ENCODE results near the gene CAMTA1. TPM values are rescaled to one million over a fixed set of nuclear protein-coding genes. Genes with fewer than 3 reads are reported as not detected.
A peak's percentile ranks its signal among the peaks of the same experiment; 100 is the strongest.

The CAMTA1 gene
- polyA plus RNA-seq, 1 donor (not counting 4 experiments of a cell fraction or from before 2014, with no cell fraction given), result 51.4 TPM

GRCh38 chr1:7003676-7004075, 218.4 kb downstream of the CAMTA1 start:
- Histone ChIP-seq H4K20me1 (ENCODE audit: control insufficient read depth, extremely low read depth, insufficient read depth, low read length) (no peaks in the 10 kb centered on the region), H3K36me3 (ENCODE audit: control insufficient read depth in 2 of 2, extremely low read depth in 1 of 2, insufficient read depth in 2 of 2, low read length in 2 of 2) (no peaks in the 10 kb centered on the region), H3K4me1 (ENCODE audit: control insufficient read depth, extremely low read depth, insufficient read depth, low read length) (peaks cover 5% of the 10 kb centered on the region), H3K9ac (ENCODE audit: control insufficient read depth, extremely low read depth, insufficient read depth, low read length) (no peak overlapping the region), H3K79me2 (ENCODE audit: control insufficient read depth, insufficient read depth, low read length) (no peaks in the 10 kb centered on the region), H3K4me3 (ENCODE audit: control insufficient read depth in 2 of 3, extremely low read depth in 1 of 3, insufficient read depth in 2 of 3, low read depth in 1 of 3, low read length in 3 of 3) (no peak overlapping the region), H3K9me3 (ENCODE audit: control insufficient read depth, low read depth, low read length) (no peaks in the 10 kb centered on the region), H2AFZ (ENCODE audit: control insufficient read depth, low read length) (no peak overlapping the region), H3K27me3 (ENCODE audit: control insufficient read depth, extremely low read depth, insufficient read depth, low read length) (peaks cover 12% of the 10 kb centered on the region), H3K4me2 (ENCODE audit: control insufficient read depth, extremely low read depth, insufficient read depth, low read depth, low read length) (peak overlapping the region; percentile 10), H3K9me1 (ENCODE audit: control insufficient read depth, extremely low read depth, insufficient read depth, low read length) (no peaks in the 10 kb centered on the region), H3K27ac (ENCODE audit: control insufficient read depth, insufficient read depth, low read length) (no peak overlapping the region)
- TF ChIP-seq EZH2 (IDR thresholded peaks at IDR 0.05; ENCODE audit: low read length), result no peak
- TF ChIP-seq, protein P1, sequence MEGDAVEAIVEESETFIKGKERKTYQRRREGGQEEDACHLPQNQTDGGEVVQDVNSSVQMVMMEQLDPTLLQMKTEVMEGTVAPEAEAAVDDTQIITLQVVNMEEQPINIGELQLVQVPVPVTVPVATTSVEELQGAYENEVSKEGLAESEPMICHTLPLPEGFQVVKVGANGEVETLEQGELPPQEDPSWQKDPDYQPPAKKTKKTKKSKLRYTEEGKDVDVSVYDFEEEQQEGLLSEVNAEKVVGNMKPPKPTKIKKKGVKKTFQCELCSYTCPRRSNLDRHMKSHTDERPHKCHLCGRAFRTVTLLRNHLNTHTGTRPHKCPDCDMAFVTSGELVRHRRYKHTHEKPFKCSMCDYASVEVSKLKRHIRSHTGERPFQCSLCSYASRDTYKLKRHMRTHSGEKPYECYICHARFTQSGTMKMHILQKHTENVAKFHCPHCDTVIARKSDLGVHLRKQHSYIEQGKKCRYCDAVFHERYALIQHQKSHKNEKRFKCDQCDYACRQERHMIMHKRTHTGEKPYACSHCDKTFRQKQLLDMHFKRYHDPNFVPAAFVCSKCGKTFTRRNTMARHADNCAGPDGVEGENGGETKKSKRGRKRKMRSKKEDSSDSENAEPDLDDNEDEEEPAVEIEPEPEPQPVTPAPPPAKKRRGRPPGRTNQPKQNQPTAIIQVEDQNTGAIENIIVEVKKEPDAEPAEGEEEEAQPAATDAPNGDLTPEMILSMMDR (optimal IDR thresholded peaks at IDR 0.05 in 1 of 3, IDR thresholded peaks at IDR 0.05 in 1 of 3, conservative IDR thresholded peaks at IDR 0.05 in 1 of 3; ENCODE audit: extremely low read depth in 1 of 3, insufficient read depth in 2 of 3, low read length in 3 of 3), result no peak
- no peak for DNase-seq (ENCODE audit: low read depth, low spot score)
- FAIRE-seq, result peak; percentile 67
- dilution Hi-C loops (cut with MboI; ENCODE audit: extremely low pct_ligation_motif_present, low sequenced_read_pairs), result no loop called here

- H3K4me2 ChIP-seq (ENCODE audit: control insufficient read depth, extremely low read depth, insufficient read depth, low read depth, low read length), result peak overlapping the region; percentile 10
- TF ChIP-seq, protein P1 (optimal IDR thresholded peaks at IDR 0.05 in 1 of 3, IDR thresholded peaks at IDR 0.05 in 1 of 3, conservative IDR thresholded peaks at IDR 0.05 in 1 of 3; ENCODE audit: extremely low read depth in 1 of 3, insufficient read depth in 2 of 3, low read length in 3 of 3), result no peak
- TF ChIP-seq EZH2 (IDR thresholded peaks at IDR 0.05; ENCODE audit: low read length), result no peak
- H3K9me1 ChIP-seq (ENCODE audit: control insufficient read depth, extremely low read depth, insufficient read depth, low read length), result no peaks in the 10 kb centered on the region
- FAIRE-seq, result no peak
- no peaks in the 10 kb centered on the region for H3K36me3 ChIP-seq (ENCODE audit: control insufficient read depth in 2 of 2, extremely low read depth in 1 of 2, insufficient read depth in 2 of 2, low read length in 2 of 2)
- dilution Hi-C loops (cut with MboI; ENCODE audit: extremely low pct_ligation_motif_present, low sequenced_read_pairs), result no loop called here
- peaks cover 5% of the 10 kb centered on the region for H3K4me1 ChIP-seq (ENCODE audit: control insufficient read depth, extremely low read depth, insufficient read depth, low read length)
- no peaks in the 10 kb centered on the region for H3K9me3 ChIP-seq (ENCODE audit: control insufficient read depth, low read depth, low read length)
- peaks cover 12% of the 10 kb centered on the region for H3K27me3 ChIP-seq (ENCODE audit: control insufficient read depth, extremely low read depth, insufficient read depth, low read length)
- no peak overlapping the region for H3K4me3 ChIP-seq (ENCODE audit: control insufficient read depth in 2 of 3, extremely low read depth in 1 of 3, insufficient read depth in 2 of 3, low read depth in 1 of 3, low read length in 3 of 3)
- H4K20me1 ChIP-seq (ENCODE audit: control insufficient read depth, extremely low read depth, insufficient read depth, low read length), result no peaks in the 10 kb centered on the region
- no peaks in the 10 kb centered on the region for H3K79me2 ChIP-seq (ENCODE audit: control insufficient read depth, insufficient read depth, low read length)
- H2AFZ ChIP-seq (ENCODE audit: control insufficient read depth, low read length), result no peak overlapping the region
- H3K9ac ChIP-seq (ENCODE audit: control insufficient read depth, extremely low read depth, insufficient read depth, low read length), result no peak overlapping the region
- DNase-seq (ENCODE audit: low read depth, low spot score), result no peak
- H3K27ac ChIP-seq (ENCODE audit: control insufficient read depth, insufficient read depth, low read length), result no peak overlapping the region
These were observed 218.9 kb downstream of the CAMTA1 start for GRCh38 chr1:7004181-7004580.

Data from keratinocyte (primary cell).